HepG2 (cell line): ENCODE data around the gene GRK4. TPM values are rescaled to one million over a fixed set of nuclear protein-coding genes. Genes with fewer than 3 reads are reported as not detected.

Experiments used
- GATA4 ChIP-seq: sonication (generic); IDR thresholded peaks from 2 replicates; pipeline ENCODE4 v1.6.1; 2016; ENCODE audit warnings: antibody characterized with exemption, low read depth, borderline replicate concordance
- KLF11 ChIP-seq: IDR thresholded peaks from 2 replicates; pipeline ENCODE4 v1.6.1; 2016; ENCODE audit warnings: missing compliant biosample characterization
- MXI1 ChIP-seq: IDR thresholded peaks from 3 replicates; pipeline ENCODE4 v1.6.1; 2012; ENCODE audit warnings: low read depth, low read length, inconsistent platforms, borderline replicate concordance
- RBFOX2 ChIP-seq: fragments of 200-400 bp; formaldehyde crosslinking; IDR thresholded peaks from 2 replicates; pipeline ENCODE4 v1.6.1; 2017; ENCODE audit warnings: low read depth, mild to moderate bottlenecking, low read length
- RFX5 ChIP-seq: IDR thresholded peaks from 2 replicates; pipeline ENCODE4 v1.6.1; 2011; ENCODE audit warnings: low read depth, low read length, improper control_type of control experiment
- ZFP36 ChIP-seq: fragments of 150-350 bp; IDR thresholded peaks from 2 replicates; pipeline ENCODE4 v1.6.1; 2018; ENCODE audit warnings: borderline replicate concordance, low read length, low read depth; ENCODE audit not compliant: partially characterized antibody
- ZNF331 ChIP-seq: sonication (generic); formaldehyde crosslinking; IDR thresholded peaks from 2 replicates; pipeline ENCODE4 v1.4.0; 2020; ENCODE audit warnings: missing genetic modification reagents
- ZNF382 ChIP-seq: sonication (generic); formaldehyde crosslinking; IDR thresholded peaks from 2 replicates; pipeline ENCODE4 v1.5.0; 2020; ENCODE audit warnings: missing genetic modification reagents, mild to moderate bottlenecking, borderline replicate concordance
- ZNF431 ChIP-seq: sonication (generic); formaldehyde crosslinking; IDR thresholded peaks from 2 replicates; pipeline ENCODE4 v1.9.0; 2022; ENCODE audit warnings: missing genetic modification reagents, low read depth, mild to moderate bottlenecking, borderline replicate concordance
- ZNF720 ChIP-seq: sonication (generic); formaldehyde crosslinking; IDR thresholded peaks from 2 replicates; pipeline ENCODE4 v1.4.0; 2020; ENCODE audit warnings: missing genetic modification reagents
- ZNF768 ChIP-seq: sonication (generic); formaldehyde crosslinking; IDR thresholded peaks from 2 replicates; pipeline ENCODE4 v1.4.0; 2020; ENCODE audit warnings: missing genetic modification reagents
- polyA plus RNA-seq, 8 experiments: library from polyadenylated mRNA; depleted of rRNA in 3 of 8; stranded (reverse) in 7 of 8; unstranded in 1 of 8; fragments of >200 nt; fragmentation: Illumina TruSeq in 4 of 8; extraction: Trizol in 4 of 8; gene quantifications; 2 replicates each; pipeline versions ENCODE4 v1.2.1 to v1.2.3, GENCODE V29; 2011 to 2016; ENCODE audit warnings: low read depth in 4 of 8, missing spikeins in 1 of 8, mixed read lengths in 1 of 8; ENCODE audit not compliant: insufficient read depth in 1 of 8
- total RNA-seq, 5 experiments: library from RNA; depleted of rRNA; stranded (reverse); fragments of >200 nt; fragmentation: Illumina TruSeq; extraction: Trizol; gene quantifications; 2 replicates each; pipeline ENCODE4 v1.2.3, GENCODE V29; 2016; ENCODE audit warnings: low read depth in 1 of 5
- TF ChIP-seq, protein P1 (sequence below): sonication (generic); formaldehyde crosslinking; conservative IDR thresholded peaks from 2 replicates; pipeline ENCODE4 v1.5.0; 2020; ENCODE audit warnings: missing genetic modification reagents
- TF ChIP-seq, protein P2 (sequence below): sonication (generic); formaldehyde crosslinking; IDR thresholded peaks from 2 replicates; pipeline ENCODE4 v1.5.1; 2020; ENCODE audit warnings: mild to moderate bottlenecking, moderate library complexity, missing genetic modification reagents
- TF ChIP-seq, protein P3 (sequence below): sonication (generic); formaldehyde crosslinking; IDR thresholded peaks from 2 replicates; pipeline ENCODE4 v1.8.1; 2023; ENCODE audit warnings: missing genetic modification reagents, inconsistent platforms, borderline replicate concordance
- TF ChIP-seq, protein P4 (sequence below): sonication (generic); formaldehyde crosslinking; IDR thresholded peaks from 2 replicates; pipeline ENCODE4; 2020; ENCODE audit warnings: missing genetic modification reagents, mild to moderate bottlenecking, borderline replicate concordance

The GRK4 gene
- total and polyA plus RNA-seq, 2 of the 13 experiments (the other 11 are each of a cell fraction or from before 2014, with no cell fraction given), result 1.8 to 2.0 TPM

DNA sequence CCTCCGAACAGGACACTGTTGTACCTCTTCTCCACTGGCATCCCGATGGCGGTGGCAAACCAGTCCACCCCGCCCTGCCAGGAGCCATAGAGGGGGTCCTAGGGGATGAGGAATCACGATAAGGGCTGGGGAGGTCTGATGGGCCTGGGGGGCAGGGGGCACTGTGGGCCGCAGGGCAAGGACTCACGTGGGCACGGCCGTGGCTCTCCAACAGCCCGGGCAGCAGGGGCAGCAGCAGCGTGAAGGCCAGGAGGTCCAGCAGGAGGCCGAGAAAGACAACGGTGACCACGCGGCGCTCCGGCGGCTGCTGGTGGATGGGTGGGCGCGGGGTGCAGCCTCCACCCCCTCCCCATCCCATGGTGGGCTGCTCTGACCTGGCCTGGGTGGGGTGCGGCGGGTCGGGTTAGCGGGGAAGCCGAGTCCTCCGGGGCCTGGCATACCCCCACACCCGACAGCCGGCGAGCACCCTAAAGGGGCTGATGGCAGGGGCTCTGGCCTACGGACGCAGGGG, 29.8 kb upstream of the GRK4 start (continued):
- TF ChIP-seq, protein P1, sequence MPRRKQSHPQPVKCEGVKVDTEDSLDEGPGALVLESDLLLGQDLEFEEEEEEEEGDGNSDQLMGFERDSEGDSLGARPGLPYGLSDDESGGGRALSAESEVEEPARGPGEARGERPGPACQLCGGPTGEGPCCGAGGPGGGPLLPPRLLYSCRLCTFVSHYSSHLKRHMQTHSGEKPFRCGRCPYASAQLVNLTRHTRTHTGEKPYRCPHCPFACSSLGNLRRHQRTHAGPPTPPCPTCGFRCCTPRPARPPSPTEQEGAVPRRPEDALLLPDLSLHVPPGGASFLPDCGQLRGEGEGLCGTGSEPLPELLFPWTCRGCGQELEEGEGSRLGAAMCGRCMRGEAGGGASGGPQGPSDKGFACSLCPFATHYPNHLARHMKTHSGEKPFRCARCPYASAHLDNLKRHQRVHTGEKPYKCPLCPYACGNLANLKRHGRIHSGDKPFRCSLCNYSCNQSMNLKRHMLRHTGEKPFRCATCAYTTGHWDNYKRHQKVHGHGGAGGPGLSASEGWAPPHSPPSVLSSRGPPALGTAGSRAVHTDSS (CRISPR knock-in tag), result no peak
- TF ChIP-seq RFX5 (no peak), GATA4 (no peak), MXI1 (no peak), ZFP36 (no peak), ZNF382 (CRISPR knock-in tag) (no peak), RBFOX2 (0 out of 2 replicates have a peak, but pooled peaks have one; percentile 39), ZNF720 (CRISPR knock-in tag) (no peak), ZNF768 (CRISPR knock-in tag) (0 out of 2 replicates have a peak, but pooled peaks have one; percentile 34), ZNF331 (no peak), KLF11 (no peak), ZNF431 (CRISPR knock-in tag) (no peak)
- TF ChIP-seq, protein P2, sequence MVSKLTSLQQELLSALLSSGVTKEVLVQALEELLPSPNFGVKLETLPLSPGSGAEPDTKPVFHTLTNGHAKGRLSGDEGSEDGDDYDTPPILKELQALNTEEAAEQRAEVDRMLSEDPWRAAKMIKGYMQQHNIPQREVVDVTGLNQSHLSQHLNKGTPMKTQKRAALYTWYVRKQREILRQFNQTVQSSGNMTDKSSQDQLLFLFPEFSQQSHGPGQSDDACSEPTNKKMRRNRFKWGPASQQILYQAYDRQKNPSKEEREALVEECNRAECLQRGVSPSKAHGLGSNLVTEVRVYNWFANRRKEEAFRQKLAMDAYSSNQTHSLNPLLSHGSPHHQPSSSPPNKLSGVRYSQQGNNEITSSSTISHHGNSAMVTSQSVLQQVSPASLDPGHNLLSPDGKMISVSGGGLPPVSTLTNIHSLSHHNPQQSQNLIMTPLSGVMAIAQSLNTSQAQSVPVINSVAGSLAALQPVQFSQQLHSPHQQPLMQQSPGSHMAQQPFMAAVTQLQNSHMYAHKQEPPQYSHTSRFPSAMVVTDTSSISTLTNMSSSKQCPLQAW (CRISPR knock-in tag), result no peak
- TF ChIP-seq, protein P3, sequence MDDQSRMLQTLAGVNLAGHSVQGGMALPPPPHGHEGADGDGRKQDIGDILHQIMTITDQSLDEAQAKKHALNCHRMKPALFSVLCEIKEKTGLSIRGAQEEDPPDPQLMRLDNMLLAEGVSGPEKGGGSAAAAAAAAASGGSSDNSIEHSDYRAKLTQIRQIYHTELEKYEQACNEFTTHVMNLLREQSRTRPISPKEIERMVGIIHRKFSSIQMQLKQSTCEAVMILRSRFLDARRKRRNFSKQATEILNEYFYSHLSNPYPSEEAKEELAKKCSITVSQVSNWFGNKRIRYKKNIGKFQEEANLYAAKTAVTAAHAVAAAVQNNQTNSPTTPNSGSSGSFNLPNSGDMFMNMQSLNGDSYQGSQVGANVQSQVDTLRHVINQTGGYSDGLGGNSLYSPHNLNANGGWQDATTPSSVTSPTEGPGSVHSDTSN (CRISPR knock-in tag), result no peak
- TF ChIP-seq, protein P4, sequence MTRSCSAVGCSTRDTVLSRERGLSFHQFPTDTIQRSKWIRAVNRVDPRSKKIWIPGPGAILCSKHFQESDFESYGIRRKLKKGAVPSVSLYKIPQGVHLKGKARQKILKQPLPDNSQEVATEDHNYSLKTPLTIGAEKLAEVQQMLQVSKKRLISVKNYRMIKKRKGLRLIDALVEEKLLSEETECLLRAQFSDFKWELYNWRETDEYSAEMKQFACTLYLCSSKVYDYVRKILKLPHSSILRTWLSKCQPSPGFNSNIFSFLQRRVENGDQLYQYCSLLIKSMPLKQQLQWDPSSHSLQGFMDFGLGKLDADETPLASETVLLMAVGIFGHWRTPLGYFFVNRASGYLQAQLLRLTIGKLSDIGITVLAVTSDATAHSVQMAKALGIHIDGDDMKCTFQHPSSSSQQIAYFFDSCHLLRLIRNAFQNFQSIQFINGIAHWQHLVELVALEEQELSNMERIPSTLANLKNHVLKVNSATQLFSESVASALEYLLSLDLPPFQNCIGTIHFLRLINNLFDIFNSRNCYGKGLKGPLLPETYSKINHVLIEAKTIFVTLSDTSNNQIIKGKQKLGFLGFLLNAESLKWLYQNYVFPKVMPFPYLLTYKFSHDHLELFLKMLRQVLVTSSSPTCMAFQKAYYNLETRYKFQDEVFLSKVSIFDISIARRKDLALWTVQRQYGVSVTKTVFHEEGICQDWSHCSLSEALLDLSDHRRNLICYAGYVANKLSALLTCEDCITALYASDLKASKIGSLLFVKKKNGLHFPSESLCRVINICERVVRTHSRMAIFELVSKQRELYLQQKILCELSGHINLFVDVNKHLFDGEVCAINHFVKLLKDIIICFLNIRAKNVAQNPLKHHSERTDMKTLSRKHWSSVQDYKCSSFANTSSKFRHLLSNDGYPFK (CRISPR knock-in tag), result 0 out of 2 replicates have a peak, but pooled peaks have one; percentile 15
